Measurements from ENCODE around the gene PRRC2B.

DNA sequence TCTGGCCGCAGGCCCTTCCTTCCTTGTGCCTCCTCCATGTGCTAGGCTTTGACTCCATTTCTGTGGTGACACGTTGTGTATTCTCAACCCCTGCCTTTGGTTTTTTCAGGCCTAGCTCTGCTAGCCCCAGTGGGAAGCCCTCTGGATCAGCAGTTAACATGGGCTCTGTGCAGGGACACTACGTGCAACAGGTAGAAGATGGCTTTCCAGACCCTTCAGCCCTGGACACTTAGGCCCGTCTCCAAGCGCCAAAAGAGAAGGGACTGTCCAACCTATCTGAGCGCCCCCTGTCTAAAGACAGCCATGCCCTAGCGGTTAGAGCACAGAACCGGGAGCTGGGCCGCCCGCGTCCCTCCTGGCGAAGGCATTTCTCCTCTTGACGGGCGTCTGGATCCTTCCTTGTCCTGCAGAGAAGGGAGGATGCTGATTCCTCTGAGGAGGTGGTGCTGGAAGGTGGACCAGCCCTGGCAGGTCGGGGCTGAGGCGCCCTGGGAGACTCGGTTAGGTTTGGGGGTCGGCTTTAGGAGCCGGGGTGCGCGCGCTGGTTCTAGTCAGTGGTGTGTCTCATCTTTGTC lies 100.5 kb downstream of the PRRC2B start:
- TF ChIP-seq CTCF (IDR thresholded peaks at IDR 0.05), result no peak
- no peak for TF ChIP-seq EP300 (IDR thresholded peaks at IDR 0.05)
- no peak for TF ChIP-seq POLR2A (IDR thresholded peaks at IDR 0.05)

Data from ovary (tissue), 3 donors.